Stomach smooth muscle (tissue), 2 donors: ENCODE data around the gene SCFD2.

Source experiments
- H3K27ac ChIP-seq: one replicate; pipeline ENCODE4 v1.7.0; 2013; ENCODE audit warnings: mild to moderate bottlenecking, low read length, inconsistent platforms
- H3K27me3 ChIP-seq, 2 donors: one replicate each; pipeline ENCODE4 v1.7.0; 2013; ENCODE audit warnings: low read length in 2 of 2; ENCODE audit not compliant: insufficient read depth in 2 of 2, control insufficient read depth in 1 of 2
- H3K36me3 ChIP-seq, 2 donors: one replicate each; pipeline ENCODE4 v1.7.0; 2013; ENCODE audit warnings: low read length in 2 of 2; ENCODE audit not compliant: control insufficient read depth in 2 of 2, insufficient read depth in 2 of 2
- H3K4me1 ChIP-seq: one replicate; pipeline ENCODE4 v1.7.0; 2013; ENCODE audit warnings: low read length; ENCODE audit not compliant: control insufficient read depth, insufficient read depth
- H3K4me3 ChIP-seq, 2 donors: one replicate each; pipeline ENCODE4 v1.7.0; 2013; ENCODE audit warnings: low read length in 2 of 2
- H3K9ac ChIP-seq, 2 donors: one replicate each; pipeline ENCODE4 v1.7.0; 2013; ENCODE audit warnings: low read length in 2 of 2, mild to moderate bottlenecking in 1 of 2
- H3K9me3 ChIP-seq, 2 donors: one replicate each; pipeline ENCODE4 v1.7.0; 2013; ENCODE audit warnings: low read length in 2 of 2; ENCODE audit not compliant: control insufficient read depth in 2 of 2
- donor health status: healthy.
- donor health status: Pancreatic carcinoma.

The SCFD2 gene

GRCh38 chr4:53168228-53168627, 197.6 kb downstream of the SCFD2 start:
- H3K9me3 ChIP-seq, result no peaks in the 10 kb centered on the region
- H3K4me3 ChIP-seq, result no peak overlapping the region
- H3K9ac ChIP-seq, result no peak overlapping the region
- no peak overlapping the region for H3K27ac ChIP-seq
- no peaks in the 10 kb centered on the region for H3K36me3 ChIP-seq
- H3K4me1 ChIP-seq, result no peaks in the 10 kb centered on the region
- no peaks in the 10 kb centered on the region for H3K27me3 ChIP-seq

- H3K9ac ChIP-seq, result no peak overlapping the region
- H3K27ac ChIP-seq, result no peak overlapping the region
- no peaks in the 10 kb centered on the region for H3K4me1 ChIP-seq
- no peak overlapping the region for H3K4me3 ChIP-seq
- H3K36me3 ChIP-seq, result no peaks in the 10 kb centered on the region
- H3K27me3 ChIP-seq, result no peaks in the 10 kb centered on the region
- H3K9me3 ChIP-seq, result no peaks in the 10 kb centered on the region
These were observed 202.9 kb downstream of the SCFD2 start for GRCh38 chr4:53162969-53163368.

GRCh38 chr4:53161787-53162433, 204.0 kb downstream of the SCFD2 start:
- H3K27ac ChIP-seq, result no peak overlapping the region
- no peaks in the 10 kb centered on the region for H3K4me1 ChIP-seq
- no peaks in the 10 kb centered on the region for H3K36me3 ChIP-seq
- H3K9me3 ChIP-seq, result no peaks in the 10 kb centered on the region
- no peaks in the 10 kb centered on the region for H3K27me3 ChIP-seq
- no peak overlapping the region for H3K4me3 ChIP-seq
- H3K9ac ChIP-seq, result no peak overlapping the region

- Histone ChIP-seq H3K9me3 (no peaks in the 10 kb centered on the region), H3K27ac (no peak overlapping the region), H3K36me3 (no peaks in the 10 kb centered on the region), H3K9ac (no peak overlapping the region), H3K4me3 (no peak overlapping the region), H3K4me1 (no peaks in the 10 kb centered on the region), H3K27me3 (no peaks in the 10 kb centered on the region)
These were observed 204.6 kb downstream of the SCFD2 start for GRCh38 chr4:53161051-53161786.

GRCh38 chr4:53156896-53157295, 209.0 kb downstream of the SCFD2 start:
- Histone ChIP-seq H3K27ac (no peak overlapping the region), H3K9me3 (no peaks in the 10 kb centered on the region), H3K4me3 (no peak overlapping the region), H3K9ac (no peak overlapping the region), H3K36me3 (no peaks in the 10 kb centered on the region), H3K4me1 (no peaks in the 10 kb centered on the region), H3K27me3 (no peaks in the 10 kb centered on the region)

- Histone ChIP-seq H3K27ac (no peak overlapping the region), H3K9ac (no peak overlapping the region), H3K27me3 (no peaks in the 10 kb centered on the region), H3K4me3 (no peak overlapping the region), H3K36me3 (no peaks in the 10 kb centered on the region), H3K4me1 (peaks cover 3% of the 10 kb centered on the region), H3K9me3 (no peaks in the 10 kb centered on the region)
These were observed 213.4 kb downstream of the SCFD2 start for GRCh38 chr4:53152467-53152866.

- H3K27me3 ChIP-seq, result no peaks in the 10 kb centered on the region
- no peak overlapping the region for H3K9ac ChIP-seq
- no peaks in the 10 kb centered on the region for H3K36me3 ChIP-seq
- peaks cover 3% of the 10 kb centered on the region for H3K4me1 ChIP-seq
- H3K27ac ChIP-seq, result no peak overlapping the region
- H3K4me3 ChIP-seq, result no peak overlapping the region
- H3K9me3 ChIP-seq, result no peaks in the 10 kb centered on the region
These were observed 214.4 kb downstream of the SCFD2 start for GRCh38 chr4:53151489-53151788.

- H3K4me1 ChIP-seq, result peaks cover 3% of the 10 kb centered on the region
- H3K4me3 ChIP-seq, result no peak overlapping the region
- no peaks in the 10 kb centered on the region for H3K36me3 ChIP-seq
- no peaks in the 10 kb centered on the region for H3K9me3 ChIP-seq
- H3K9ac ChIP-seq, result no peak overlapping the region
- no peaks in the 10 kb centered on the region for H3K27me3 ChIP-seq
- H3K27ac ChIP-seq, result no peak overlapping the region
These were observed 215.0 kb downstream of the SCFD2 start for GRCh38 chr4:53150631-53151488.

- Histone ChIP-seq H3K9ac (no peak overlapping the region), H3K9me3 (no peaks in the 10 kb centered on the region), H3K4me1 (peaks cover 3% of the 10 kb centered on the region), H3K4me3 (no peak overlapping the region), H3K27ac (no peak overlapping the region), H3K27me3 (no peaks in the 10 kb centered on the region), H3K36me3 (peaks cover 0 to 4% of the 10 kb centered on the region in 2 donors)
These were observed 218.2 kb downstream of the SCFD2 start for GRCh38 chr4:53147711-53148110.

GRCh38 chr4:53147197-53147596, 218.7 kb downstream of the SCFD2 start:
- Histone ChIP-seq H3K9me3 (no peaks in the 10 kb centered on the region), H3K36me3 (peaks cover 0 to 4% of the 10 kb centered on the region in 2 donors), H3K27me3 (no peaks in the 10 kb centered on the region), H3K27ac (no peak overlapping the region), H3K9ac (no peak overlapping the region), H3K4me1 (peaks cover 3% of the 10 kb centered on the region), H3K4me3 (no peak overlapping the region)
